ENCODE data around the gene CRABP2. TPM values are rescaled to one million over a fixed set of nuclear protein-coding genes. Genes with fewer than 3 reads are reported as not detected.

Gene CRABP2
- total RNA-seq, 1 donor from 2014 or later = 278 TPM

DNA sequence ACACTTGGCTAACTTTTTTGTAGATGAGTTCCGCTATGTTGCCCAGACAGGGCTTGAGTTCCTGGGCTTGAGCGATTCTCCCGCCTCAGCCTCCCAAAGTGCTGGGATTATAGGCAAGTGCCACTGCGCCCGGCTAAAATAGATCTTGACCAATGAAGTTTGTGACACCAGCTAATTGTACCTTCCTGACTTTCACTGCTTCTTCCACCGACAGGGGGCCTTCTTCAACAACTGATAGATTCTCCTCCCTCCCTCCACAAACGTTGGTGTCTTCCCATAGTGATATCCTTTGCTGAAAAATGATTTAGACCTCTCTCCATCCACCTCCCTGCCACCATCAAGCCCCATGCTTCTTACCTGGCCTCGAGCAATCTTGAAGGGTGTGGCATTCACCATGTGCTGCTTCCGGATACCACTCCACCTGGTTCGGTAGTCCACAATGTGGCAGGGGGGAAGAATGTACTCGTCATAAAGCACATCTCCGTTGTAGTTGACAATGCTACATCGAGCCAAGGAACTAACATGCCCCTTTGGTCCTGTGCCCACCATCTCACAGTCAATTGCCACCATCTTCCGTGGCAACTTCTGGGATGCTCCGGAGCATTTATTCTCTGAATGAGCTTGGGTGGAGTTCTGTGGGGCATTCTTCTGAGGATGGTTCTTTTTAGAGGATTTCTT is 21.3 kb upstream of the CRABP2 start:
- H3K9me3 Mint-ChIP-seq (ENCODE audit: unreplicated experiment) = no peaks in the 10 kb centered on the region
- peak overlapping the region; percentile 22 for H3K27ac Mint-ChIP-seq (ENCODE audit: unreplicated experiment)
- peaks cover 68% of the 10 kb centered on the region for H3K79me2 ChIP-seq (ENCODE audit: insufficient read depth, low read length)
- H3K4me3 ChIP-seq (ENCODE audit: insufficient read depth, low read depth, low read length) = peak overlapping the region; percentile 100
- H3K27me3 ChIP-seq (ENCODE audit: insufficient read depth, low read length) = no peaks in the 10 kb centered on the region
- H2AFZ ChIP-seq (ENCODE audit: low read depth, low read length) = no peak overlapping the region
- FAIRE-seq (no peak), DNase-seq (ENCODE audit: low read depth) (peak; percentile 31)
- H3K36me3 Mint-ChIP-seq (ENCODE audit: low read depth, unreplicated experiment) = peaks cover 12% of the 10 kb centered on the region
- H3K27ac ChIP-seq (ENCODE audit: low read depth, low read length) = no peak overlapping the region
- peak overlapping the region; percentile 95 for H3K4me2 ChIP-seq (ENCODE audit: low read length)
- peaks cover 14% of the 10 kb centered on the region for H3K36me3 ChIP-seq (ENCODE audit: insufficient read depth, low read length)
- H3K4me1 Mint-ChIP-seq (ENCODE audit: low read depth, unreplicated experiment) = peaks cover 4% of the 10 kb centered on the region
- no peaks in the 10 kb centered on the region for H3K27me3 Mint-ChIP-seq (ENCODE audit: low read depth, unreplicated experiment)
- H4K20me1 ChIP-seq (ENCODE audit: insufficient read depth, low read length) = peaks cover 55% of the 10 kb centered on the region
- H3K9ac ChIP-seq (ENCODE audit: low read length) = peak overlapping the region; percentile 97
- H3K4me3 Mint-ChIP-seq (ENCODE audit: unreplicated experiment) = no peak overlapping the region
- peaks cover 31% of the 10 kb centered on the region for H3K4me1 ChIP-seq (ENCODE audit: insufficient read depth, low read length)
- TF ChIP-seq EZH2 (IDR thresholded peaks at IDR 0.05; ENCODE audit: insufficient read depth, low read length) = no peak
- TF ChIP-seq, protein P1, sequence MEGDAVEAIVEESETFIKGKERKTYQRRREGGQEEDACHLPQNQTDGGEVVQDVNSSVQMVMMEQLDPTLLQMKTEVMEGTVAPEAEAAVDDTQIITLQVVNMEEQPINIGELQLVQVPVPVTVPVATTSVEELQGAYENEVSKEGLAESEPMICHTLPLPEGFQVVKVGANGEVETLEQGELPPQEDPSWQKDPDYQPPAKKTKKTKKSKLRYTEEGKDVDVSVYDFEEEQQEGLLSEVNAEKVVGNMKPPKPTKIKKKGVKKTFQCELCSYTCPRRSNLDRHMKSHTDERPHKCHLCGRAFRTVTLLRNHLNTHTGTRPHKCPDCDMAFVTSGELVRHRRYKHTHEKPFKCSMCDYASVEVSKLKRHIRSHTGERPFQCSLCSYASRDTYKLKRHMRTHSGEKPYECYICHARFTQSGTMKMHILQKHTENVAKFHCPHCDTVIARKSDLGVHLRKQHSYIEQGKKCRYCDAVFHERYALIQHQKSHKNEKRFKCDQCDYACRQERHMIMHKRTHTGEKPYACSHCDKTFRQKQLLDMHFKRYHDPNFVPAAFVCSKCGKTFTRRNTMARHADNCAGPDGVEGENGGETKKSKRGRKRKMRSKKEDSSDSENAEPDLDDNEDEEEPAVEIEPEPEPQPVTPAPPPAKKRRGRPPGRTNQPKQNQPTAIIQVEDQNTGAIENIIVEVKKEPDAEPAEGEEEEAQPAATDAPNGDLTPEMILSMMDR (IDR thresholded peaks at IDR 0.05; ENCODE audit: insufficient read depth, low read depth, low read length) = peak; percentile 55
- no peaks in the 10 kb centered on the region for H3K9me3 ChIP-seq (ENCODE audit: insufficient read depth, low read depth, low read length)

- H3K36me3 Mint-ChIP-seq (ENCODE audit: low read depth, unreplicated experiment) = peaks cover 12% of the 10 kb centered on the region
- DNase-seq (ENCODE audit: low read depth) (peak; percentile 64), FAIRE-seq (no peak)
- no peaks in the 10 kb centered on the region for H3K27me3 ChIP-seq (ENCODE audit: insufficient read depth, low read length)
- H3K4me2 ChIP-seq (ENCODE audit: low read length) = peak overlapping the region; percentile 95
- no peak overlapping the region for H3K27ac ChIP-seq (ENCODE audit: low read depth, low read length)
- no peaks in the 10 kb centered on the region for H3K9me3 Mint-ChIP-seq (ENCODE audit: unreplicated experiment)
- no peak overlapping the region for H3K4me3 Mint-ChIP-seq (ENCODE audit: unreplicated experiment)
- H3K4me3 ChIP-seq (ENCODE audit: insufficient read depth, low read depth, low read length) = peak overlapping the region; percentile 100
- H3K27ac Mint-ChIP-seq (ENCODE audit: unreplicated experiment) = no peak overlapping the region
- H3K4me1 Mint-ChIP-seq (ENCODE audit: low read depth, unreplicated experiment) = peaks cover 3% of the 10 kb centered on the region
- peaks cover 23% of the 10 kb centered on the region for H3K36me3 ChIP-seq (ENCODE audit: insufficient read depth, low read length)
- H3K27me3 Mint-ChIP-seq (ENCODE audit: low read depth, unreplicated experiment) = no peaks in the 10 kb centered on the region
- H4K20me1 ChIP-seq (ENCODE audit: insufficient read depth, low read length) = peaks cover 60% of the 10 kb centered on the region
- H3K9me3 ChIP-seq (ENCODE audit: insufficient read depth, low read depth, low read length) = no peaks in the 10 kb centered on the region
- H3K9ac ChIP-seq (ENCODE audit: low read length) = peak overlapping the region; percentile 97
- H3K4me1 ChIP-seq (ENCODE audit: insufficient read depth, low read length) = peaks cover 31% of the 10 kb centered on the region
- H3K79me2 ChIP-seq (ENCODE audit: insufficient read depth, low read length) = peaks cover 77% of the 10 kb centered on the region
- no peak overlapping the region for H2AFZ ChIP-seq (ENCODE audit: low read depth, low read length)
- no peak for TF ChIP-seq EZH2 (IDR thresholded peaks at IDR 0.05; ENCODE audit: insufficient read depth, low read length)
- TF ChIP-seq, protein P1 (IDR thresholded peaks at IDR 0.05; ENCODE audit: insufficient read depth, low read depth, low read length) = peak; percentile 99
Measured at GRCh38 chr1:156725683-156726280, 20.4 kb upstream of the CRABP2 start.

DNA sequence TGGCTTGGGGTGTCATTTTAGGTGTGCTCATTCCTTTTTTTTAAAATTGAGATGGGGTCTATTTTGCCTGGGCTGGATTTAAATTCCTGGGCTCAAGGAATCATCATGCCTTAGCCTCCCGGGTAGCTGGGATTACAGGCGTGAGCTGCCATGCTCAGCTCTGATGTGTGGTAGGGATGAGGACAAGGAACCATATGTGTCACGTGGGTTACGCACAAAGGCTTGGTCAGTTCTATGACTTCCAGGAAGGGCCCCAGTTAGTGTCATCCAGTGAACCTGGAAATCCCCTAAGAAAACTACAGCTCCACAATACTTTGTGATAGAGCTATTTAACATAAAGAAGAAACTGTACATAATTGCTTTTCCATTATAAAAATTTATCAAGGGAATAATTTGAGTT is 16.2 kb upstream of the CRABP2 start:
- H3K27me3 Mint-ChIP-seq (ENCODE audit: low read depth, unreplicated experiment) = no peaks in the 10 kb centered on the region
- peaks cover 17% of the 10 kb centered on the region for H3K4me1 ChIP-seq (ENCODE audit: insufficient read depth, low read length)
- no peak overlapping the region for H3K27ac ChIP-seq (ENCODE audit: low read depth, low read length)
- DNase-seq (ENCODE audit: low read depth) (no peak), FAIRE-seq (no peak)
- H3K4me2 ChIP-seq (ENCODE audit: low read length) = no peak overlapping the region
- H3K9ac ChIP-seq (ENCODE audit: low read length) = no peak overlapping the region
- peaks cover 19% of the 10 kb centered on the region for H3K36me3 Mint-ChIP-seq (ENCODE audit: low read depth, unreplicated experiment)
- no peaks in the 10 kb centered on the region for H3K9me3 Mint-ChIP-seq (ENCODE audit: unreplicated experiment)
- H3K36me3 ChIP-seq (ENCODE audit: insufficient read depth, low read length) = peaks cover 27% of the 10 kb centered on the region
- no peak overlapping the region for H3K4me3 ChIP-seq (ENCODE audit: insufficient read depth, low read depth, low read length)
- peaks cover 48% of the 10 kb centered on the region for H3K79me2 ChIP-seq (ENCODE audit: insufficient read depth, low read length)
- H4K20me1 ChIP-seq (ENCODE audit: insufficient read depth, low read length) = peaks cover 50% of the 10 kb centered on the region
- H3K27ac Mint-ChIP-seq (ENCODE audit: unreplicated experiment) = peak overlapping the region; percentile 47
- TF ChIP-seq, protein P1 (IDR thresholded peaks at IDR 0.05; ENCODE audit: insufficient read depth, low read depth, low read length) = no peak
- no peak for TF ChIP-seq EZH2 (IDR thresholded peaks at IDR 0.05; ENCODE audit: insufficient read depth, low read length)
- no peak overlapping the region for H3K4me3 Mint-ChIP-seq (ENCODE audit: unreplicated experiment)
- H3K27me3 ChIP-seq (ENCODE audit: insufficient read depth, low read length) = no peaks in the 10 kb centered on the region
- H2AFZ ChIP-seq (ENCODE audit: low read depth, low read length) = no peak overlapping the region
- H3K9me3 ChIP-seq (ENCODE audit: insufficient read depth, low read depth, low read length) = no peaks in the 10 kb centered on the region
- H3K4me1 Mint-ChIP-seq (ENCODE audit: low read depth, unreplicated experiment) = peaks cover 3% of the 10 kb centered on the region

All from astrocyte (in vitro differentiated cells and primary cell).